HG02678 (cell line): ENCODE results near the gene MICB.
"Not testable (repeated sequence)": the region's sequence is repeated elsewhere in the genome, so short reads cannot be mapped to it uniquely, and the experiment has no call there.

ENCODE experiments used
- ATAC-seq: cut with Tn5 transposase; IDR thresholded peaks from one replicate; pipeline ENCODE4 v1.9.1; 2021; ENCODE audit warnings: mild to moderate bottlenecking, moderate library complexity; ENCODE audit not compliant: unreplicated experiment

Gene MICB

DNA sequence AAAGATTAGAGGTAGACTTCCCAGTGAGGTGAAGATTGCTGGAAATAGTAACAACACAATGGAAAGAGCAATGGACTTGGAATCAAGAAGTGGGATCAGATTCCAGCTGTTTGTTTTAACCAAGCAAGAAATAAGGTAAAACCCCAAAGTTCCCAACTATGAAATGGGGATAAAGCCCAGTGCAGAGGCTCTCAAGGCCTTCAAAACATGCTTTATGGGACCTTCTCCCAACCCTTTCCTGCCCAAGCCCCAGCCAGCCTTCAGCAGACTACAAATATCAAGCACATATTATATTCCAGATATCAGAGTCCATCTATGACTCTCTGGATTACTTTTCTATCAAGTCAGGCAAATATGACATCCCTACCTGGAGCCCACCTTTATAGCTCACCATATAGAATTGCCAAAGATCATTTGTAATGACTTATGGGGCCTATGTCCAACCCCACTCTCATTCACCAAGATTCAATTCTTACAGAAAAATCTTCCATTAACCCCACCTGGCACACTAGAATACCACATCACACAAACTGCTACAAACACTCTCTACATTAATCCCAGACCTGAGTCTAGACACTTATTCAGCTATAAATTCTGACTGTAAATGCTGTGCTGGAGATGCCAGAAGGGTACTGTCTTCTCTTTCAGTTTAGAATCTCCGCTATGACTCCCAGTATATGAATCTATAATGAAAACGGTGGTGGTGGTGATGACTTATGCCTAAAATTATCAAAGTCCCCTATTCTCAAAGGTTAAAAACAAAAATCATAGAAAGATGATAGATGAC, 37.8 kb downstream of the MICB start:
- no peak for ATAC-seq

DNA sequence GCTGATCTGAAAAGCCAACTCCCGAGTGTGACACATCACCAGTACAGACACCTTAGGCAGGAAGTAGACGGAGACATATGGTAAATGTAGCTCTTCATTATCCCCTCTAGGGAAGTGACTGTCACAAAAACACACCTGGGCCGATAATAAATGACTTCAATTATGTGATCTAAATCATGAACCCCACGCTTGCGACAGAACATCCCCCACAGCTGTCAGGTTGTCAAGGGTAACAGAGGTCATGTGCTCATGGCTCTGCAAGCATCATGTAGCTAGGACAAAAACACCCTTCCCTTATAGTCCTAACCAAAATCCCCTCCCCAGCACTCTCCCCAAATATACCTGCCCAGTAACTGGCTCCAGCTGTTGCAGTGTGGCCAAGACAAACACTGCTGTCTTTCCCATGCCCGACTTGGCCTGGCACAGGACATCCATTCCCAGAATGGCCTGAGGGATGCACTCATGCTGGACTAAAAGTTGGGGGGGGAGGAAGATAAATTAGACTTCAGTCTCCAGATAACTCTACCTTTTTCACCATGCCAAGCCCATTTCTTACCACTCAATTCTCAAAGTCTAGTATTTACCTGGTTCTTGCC, 41.0 kb downstream of the MICB start:
- no peak for ATAC-seq

DNA sequence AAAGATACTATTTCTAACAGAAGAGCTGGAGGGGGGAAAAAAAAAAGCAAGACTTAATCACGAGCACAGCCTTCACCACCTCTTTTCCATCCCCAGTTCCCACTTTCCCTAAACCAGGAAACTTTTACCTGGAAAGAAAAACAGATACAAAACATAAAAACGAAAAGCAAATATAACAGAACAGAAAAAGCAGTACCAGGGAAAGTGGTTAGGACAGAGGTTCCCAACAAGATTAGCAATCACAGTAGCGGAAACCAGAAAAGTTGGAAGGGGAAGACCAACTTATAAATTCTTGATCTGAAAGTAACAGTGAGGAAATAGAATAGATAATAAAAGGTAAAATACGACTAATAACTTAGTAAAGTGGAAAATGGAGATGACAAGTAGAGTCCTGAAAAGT, 42.7 kb downstream of the MICB start:
- ATAC-seq, result no peak

DNA sequence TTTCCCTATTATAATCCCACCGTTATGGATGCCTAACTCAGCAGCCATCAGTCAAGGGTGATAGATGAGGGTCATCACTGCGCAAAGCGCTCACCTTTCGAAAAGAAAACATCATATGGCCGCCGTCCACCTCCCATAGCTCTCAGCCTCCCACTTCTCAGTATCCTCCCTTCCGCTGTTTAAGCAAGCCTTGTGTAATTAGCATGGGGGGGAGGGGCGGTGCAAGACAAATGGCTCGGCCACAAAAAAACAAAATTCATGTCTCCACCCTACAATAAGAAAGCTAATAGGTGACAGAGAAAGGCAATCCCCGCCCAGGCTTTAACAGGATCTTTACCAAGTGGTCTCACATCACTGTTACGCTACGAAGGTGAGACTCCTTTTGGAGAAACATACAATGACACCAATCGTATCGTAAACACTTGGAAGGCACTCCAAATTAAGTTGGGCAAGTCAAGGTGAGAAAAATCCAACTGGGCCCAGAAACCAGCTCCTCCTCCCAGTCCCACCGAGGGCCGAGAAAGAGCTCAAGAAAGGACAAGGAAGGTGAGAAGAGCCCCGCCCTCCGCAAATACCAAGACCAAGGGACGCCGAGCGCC, 43.2 kb downstream of the MICB start:
- ATAC-seq, result peak; percentile 14

DNA sequence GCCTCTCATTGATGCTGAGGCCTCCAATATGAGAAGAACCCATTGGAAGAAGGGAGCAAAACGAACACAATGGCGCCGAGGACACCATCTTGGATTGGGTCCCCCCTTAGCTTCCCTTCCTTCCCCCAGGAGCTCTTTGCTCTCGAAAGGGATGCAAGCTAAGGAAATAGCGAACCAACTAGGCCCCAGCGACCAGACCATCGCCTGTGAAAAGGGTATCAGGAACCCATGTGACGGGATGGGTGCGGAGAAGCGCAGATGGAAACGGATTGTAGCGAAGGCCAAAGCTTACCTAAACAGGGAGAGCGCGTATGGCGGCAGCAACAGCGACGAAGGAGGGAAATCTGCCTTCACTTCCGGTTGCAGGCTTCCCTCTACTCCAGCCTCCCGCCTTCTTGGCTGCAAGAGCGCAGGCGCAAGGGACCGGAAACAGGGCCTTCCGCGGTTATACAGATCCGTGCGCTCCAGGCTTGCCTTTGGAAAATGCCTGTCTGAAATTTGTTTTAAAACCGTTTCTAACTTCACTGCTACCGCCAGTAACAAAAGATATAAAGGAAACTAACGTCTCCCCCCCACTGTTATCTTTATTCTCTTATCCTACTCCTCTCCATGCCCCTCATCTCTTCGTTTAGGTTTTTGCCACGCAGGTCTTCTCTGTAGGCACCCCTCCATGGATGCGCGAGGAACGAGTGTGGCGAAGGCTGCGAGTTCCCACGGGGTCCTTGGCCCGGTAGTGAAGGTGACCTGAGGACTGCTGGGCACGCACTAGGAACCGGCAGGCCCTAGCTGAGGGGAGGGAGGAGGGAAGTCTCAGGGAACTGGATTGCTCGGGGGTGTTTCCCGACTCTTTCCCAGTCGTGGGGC, 43.9 kb downstream of the MICB start, which contains the start of gene DDX39B:
Gene DDX39B, minus strand, starts transcription at position 346 of the 864 bp plus-strand sequence. CDS start 1,471 bp downstream, outside the sequence.
- ATAC-seq, result peak; percentile 73

DNA sequence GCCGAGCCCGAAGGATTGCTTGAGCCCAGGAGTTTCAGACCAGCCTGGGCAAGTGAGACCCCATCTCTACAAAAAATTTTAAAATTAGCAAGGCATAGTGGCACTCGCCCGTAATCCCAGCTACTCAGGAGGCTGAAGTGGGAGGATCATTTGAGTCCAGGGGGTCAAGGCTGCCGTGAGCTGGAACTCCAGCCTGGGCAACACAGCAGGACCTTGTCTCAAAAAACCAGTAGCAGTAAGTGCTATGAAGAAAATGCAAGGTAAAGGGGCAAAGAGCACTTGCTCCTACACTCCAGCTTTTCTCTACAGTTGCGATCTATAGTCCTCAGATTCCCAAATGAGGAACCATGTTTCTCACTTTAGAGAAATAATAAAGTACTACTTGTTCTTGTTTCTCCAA, 45.7 kb downstream of the MICB start:
- no peak for ATAC-seq

DNA sequence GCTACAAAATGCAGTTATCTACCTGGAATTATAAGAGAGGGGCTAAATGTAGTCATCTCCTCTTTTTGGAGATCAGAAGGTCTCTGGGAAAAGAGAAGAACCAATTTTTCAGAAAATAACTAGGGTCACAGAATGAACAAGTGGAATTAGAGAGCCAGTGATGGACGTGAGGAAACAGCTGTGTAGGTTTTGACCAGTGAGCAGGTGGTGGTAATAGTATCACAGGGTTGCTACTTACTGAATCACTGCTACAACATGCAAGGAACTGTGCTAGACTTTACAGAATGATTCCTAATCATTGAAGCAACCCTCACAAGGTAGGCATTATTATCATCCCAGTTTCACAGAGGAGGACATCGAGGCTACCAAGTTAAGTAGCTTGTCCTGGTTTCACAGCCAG, 46.7 kb downstream of the MICB start:
- no peak for ATAC-seq

DNA sequence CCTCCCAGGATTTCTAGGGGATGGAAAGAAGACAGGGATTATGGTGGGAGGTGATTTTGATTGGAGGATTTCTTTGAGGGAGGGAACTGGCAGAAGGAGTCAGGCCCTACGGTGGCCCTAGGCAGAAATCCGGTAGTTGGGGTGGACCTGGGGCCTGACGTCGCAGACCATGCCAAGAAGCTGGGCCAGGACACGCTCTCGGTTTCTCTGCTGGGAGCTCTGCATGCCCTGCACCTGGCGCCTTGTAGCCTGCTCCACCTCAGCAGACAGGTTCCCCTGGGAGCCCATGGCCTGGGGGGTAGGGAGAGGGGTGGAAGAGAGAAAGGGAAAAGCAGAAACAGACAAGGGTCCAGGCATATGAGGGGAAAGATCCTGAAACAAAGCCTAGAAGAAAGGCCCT, 47.3 kb downstream of the MICB start:
- no peak for ATAC-seq

DNA sequence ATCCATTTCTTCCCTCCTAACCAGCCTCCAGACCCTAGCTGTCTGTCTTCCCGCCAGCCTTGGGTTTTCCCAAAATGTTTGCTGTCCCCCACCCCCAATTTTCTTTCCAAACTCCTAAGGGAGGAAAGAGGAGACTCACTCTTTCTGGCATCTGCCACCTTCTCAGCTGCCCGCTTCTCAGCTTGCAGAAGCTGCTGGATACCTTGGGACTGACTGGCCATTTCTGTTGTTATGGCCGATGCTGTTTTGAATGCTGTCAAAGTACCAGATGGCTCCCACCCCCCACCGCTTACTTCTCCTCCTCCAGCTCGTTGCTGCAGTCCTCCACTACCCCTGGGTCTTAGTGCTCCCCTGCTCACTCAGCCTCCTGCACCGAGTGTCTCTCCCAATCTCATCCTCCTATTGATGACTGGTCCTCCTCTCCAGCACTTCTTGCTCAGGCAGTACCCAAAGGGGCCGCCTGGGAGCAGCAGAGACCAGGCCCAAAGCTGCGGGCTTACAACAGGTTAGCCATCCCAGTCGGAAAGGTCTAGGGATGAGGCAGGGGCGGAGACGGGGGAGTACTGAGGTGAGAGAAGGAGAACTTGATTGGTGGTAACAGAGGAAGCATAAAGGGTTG, 48.5 kb downstream of the MICB start, which contains the start of gene ATP6V1G2:
Gene ATP6V1G2, minus strand, starts transcription at position 270 of the 619 bp plus-strand sequence. Its CDS starts 49 bp downstream, at position 221.
- peak; percentile 42 for ATAC-seq

DNA sequence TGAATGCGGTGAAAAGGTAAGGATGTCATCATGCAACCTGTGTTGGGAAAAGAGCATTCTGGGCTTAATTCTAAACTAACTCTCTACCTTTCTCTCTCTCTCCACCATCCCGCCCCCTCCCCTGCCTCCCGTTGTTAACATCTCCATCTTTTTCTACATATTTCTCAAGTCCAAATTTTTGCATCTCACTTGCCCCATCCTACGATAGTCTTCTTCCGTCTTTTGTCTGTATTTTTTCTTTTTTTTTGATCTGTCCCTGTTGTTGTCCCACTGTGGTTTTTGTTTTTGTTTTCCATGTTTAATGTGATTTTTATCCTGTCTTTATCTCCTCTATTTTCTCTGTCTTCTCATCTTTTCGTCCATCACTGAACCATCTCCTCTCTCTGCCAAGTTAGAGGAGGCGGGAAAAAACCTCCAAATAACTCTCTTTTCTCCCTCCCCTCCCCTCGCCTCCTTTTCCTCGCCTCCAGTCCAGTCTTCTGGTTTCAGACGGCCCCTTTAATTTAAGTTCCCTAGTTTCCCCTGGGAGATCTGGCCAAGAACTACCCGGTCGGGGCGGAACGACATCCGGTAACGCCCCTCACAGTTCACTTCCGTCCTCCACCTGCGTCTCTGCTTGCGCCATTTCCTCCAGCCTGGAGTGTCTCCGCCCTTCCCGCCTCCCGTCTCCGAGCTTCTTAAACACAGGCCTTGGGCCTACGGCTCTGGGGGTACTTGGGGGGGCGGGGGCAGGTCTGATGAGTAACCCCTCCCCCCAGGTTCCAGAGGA, 49.2 kb downstream of the MICB start, which contains the start of gene NFKBIL1:
Gene NFKBIL1, plus strand, starts transcription at position 651 of the 769 bp plus-strand sequence. Its CDS starts 87 bp downstream, at position 738.
- peak; percentile 79 for ATAC-seq

DNA sequence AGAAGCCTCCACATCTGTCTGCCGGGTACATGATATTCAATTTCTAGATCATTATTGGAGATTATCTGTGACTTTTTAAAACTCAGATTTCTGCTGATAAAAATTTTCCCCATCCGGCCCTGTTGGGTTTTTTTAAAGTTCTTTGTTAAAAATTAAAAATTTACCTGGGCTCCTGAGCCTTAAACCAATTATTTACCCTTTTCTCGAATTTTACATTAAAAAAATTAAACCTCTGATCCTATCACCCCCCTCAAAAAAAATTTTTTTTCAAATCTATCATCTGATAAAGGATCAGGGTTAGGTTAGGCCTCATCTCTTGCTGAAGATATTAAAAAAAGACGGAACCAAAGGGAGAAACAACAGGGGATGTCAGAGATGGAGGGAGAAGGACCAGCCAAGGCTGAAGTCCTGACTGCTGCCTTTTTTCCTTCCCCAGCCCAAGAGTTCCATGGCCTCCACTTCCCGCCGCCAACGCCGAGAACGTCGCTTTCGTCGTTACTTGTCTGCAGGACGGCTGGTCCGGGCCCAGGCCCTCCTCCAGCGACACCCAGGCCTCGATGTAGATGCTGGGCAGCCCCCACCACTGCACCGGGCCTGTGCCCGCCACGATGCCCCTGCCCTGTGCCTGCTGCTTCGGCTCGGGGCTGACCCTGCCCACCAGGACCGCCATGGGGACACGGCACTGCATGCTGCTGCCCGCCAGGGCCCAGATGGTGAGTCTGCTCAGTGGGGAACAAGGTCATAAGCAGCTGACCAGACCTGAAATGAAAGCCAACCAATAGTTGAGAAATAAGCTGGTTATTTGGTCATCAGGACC, 50.0 kb downstream of the MICB start:
- no peak for ATAC-seq

DNA sequence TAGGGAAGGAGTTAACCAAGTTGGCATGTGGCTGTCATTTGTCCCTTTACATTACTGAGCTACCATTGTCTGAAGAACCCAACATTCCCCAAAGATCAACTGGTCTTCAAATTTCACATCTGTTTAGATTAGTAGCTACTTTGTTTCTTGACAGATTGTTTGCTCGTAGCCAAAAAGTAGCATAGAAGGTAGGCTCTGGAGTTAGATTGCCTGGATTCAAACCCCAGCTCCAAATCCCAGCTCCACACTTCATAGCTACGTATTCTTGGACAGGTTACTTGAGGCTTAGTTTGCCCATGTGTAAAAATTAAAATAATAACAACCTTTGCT, 50.6 kb downstream of the MICB start:
- ATAC-seq, result no peak

DNA sequence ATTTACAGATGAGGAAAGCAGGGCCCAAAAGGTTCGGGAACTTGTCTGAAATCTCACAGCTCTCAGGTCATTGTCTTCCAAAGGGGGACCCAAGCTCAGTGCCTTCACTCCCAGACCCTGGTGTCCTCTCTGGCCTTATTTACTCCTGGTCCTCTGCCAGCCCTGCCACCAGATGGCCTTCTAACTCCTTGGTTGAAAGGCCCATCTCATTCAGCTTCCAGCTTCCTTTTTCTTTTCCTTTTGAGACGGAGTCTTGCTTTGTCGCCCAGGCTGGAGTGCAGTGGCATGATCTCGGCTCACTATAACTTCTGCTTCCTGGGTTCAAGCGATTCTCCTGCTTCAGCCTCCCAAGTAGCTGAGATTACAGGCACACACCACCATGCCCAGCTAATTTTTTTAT, 53.4 kb downstream of the MICB start:
- ATAC-seq, result not testable (repeated sequence)

DNA sequence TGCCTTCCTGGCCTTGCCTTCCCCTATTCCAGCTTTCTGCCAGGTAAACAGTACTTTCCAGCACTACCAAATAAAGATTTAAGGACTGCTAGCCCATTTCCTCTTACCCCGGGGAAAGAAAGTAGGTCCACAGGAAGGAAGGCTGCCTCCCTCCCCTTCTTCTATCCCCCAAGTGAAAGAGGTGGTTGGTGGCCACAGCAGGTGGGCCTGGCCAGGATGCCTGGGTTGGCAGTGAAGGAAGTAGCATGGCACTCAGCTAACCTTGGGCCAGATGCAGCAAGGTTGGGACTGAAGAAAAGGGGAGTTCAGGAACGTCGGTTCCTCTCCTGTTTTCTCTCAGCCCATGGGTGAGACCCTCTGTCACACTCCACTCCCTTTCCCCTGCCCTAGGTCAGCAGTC, 58.4 kb downstream of the MICB start:
- ATAC-seq, result no peak

DNA sequence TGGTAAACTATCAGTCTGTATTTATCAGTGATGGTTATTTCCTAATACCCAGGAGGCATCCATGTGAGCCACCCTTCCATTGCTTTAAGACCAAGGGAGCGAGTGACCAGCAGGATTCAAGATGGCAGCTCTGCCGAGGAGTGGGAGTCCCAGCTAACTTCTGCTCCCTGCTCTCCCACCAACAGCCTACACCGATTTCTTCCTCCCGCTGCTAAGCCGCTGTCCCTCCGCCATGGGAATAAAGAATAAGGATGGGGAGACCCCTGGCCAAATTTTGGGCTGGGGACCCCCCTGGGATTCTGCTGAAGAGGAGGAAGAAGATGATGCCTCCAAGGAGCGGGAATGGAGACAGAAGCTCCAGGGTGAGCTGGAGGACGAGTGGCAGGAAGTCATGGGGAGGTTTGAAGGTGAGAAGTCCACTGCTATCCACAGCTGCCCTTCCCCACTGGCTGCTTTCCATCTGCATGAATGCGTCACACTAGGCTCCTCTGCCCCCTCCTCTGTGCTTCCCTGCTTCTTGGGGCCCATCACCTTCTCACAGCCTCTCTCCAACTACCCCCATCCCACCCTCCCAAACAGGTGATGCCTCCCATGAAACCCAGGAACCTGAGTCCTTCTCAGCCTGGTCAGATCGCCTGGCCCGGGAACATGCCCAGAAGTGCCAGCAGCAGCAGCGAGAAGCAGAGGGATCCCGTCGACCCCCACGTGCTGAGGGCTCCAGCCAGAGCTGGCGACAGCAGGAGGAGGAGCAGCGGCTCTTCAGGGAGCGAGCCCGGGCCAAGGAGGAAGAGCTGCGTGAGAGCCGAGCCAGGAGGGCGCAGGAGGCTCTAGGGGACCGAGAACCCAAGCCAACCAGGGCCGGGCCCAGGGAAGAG, 59.7 kb downstream of the MICB start:
- no peak for ATAC-seq

DNA sequence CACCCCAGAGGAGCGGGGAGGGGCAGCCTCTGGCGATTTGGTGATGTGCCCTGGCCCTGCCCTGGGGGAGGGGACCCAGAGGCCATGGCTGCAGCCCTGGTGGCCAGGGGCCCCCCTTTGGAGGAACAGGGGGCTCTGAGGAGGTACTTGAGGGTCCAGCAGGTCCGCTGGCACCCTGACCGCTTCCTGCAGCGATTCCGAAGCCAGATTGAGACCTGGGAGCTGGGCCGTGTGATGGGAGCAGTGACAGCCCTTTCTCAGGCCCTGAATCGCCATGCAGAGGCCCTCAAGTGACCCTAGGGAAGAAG, 60.3 kb downstream of the MICB start:
- no peak for ATAC-seq

DNA sequence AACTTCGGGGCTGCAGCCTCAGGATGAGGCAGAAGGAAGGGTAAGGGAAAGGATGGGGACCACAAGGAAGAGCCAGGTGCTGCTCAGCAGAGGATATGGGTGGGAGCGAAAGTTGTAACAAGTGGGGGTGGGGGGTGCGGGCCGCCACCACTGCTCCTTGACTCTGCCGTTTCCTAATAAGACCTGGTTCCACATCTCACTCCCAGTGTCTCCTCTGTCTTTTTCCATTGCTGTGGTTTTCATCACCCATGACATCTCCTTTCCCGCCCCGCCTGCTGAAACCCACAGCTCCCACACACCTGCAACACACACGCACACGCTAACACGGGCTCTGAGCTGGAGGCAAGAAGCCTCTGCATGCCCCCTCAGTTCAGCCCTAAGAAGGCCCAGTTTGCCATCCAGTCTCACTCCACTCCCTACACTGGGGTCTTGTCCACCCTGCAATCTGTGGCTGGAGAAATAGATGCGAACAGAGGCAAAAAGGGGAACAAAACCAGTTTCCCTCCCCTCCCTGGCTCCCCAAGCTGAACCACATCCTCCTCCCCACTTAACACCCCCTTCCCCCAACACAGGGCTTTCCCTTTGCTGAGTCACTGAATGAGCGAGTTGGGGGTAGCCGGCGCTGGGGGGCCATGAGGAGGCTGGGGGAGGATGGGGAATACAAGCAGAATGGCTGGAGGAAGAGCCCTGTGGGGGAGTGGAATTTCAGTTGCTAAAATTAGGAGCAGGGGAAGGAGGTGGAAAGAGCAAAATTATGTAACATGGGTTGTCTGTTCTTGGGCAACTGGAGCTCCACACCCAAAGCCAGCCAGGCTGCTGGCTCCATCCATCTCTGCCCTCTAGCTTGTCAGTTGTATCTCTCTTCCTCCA, 60.9 kb downstream of the MICB start:
- no peak for ATAC-seq
